GM12865 (cell line): ENCODE measurements around the gene C17orf67.

Experiments used
- DNase-seq: peaks from one replicate; pipeline ENCODE4 v3.0.0; 2010; ENCODE audit warnings: low read depth
- H3K4me3 ChIP-seq: 2 replicates; pipeline ENCODE4 v1.5.1; 2011; ENCODE audit warnings: mild to moderate bottlenecking, low read depth, low read length, control low read depth
- CTCF ChIP-seq: IDR thresholded peaks from 2 replicates; pipeline ENCODE4 v1.5.1; 2011; ENCODE audit warnings: low read length, control low read depth, low read depth, inconsistent platforms; ENCODE audit not compliant: insufficient read depth; ENCODE audit errors: missing control alignments

The C17orf67 gene

GRCh38 chr17:56835264-56835585 is 1.5 kb upstream of the C17orf67 start:
- no peak for TF ChIP-seq CTCF
- peak overlapping the region; percentile 61 for H3K4me3 ChIP-seq
- no peak for DNase-seq

- DNase-seq, result peak; percentile 90
- H3K4me3 ChIP-seq, result peak overlapping the region; percentile 61
- TF ChIP-seq CTCF, result peak; percentile 29
These were observed 902 bp upstream of the C17orf67 start for GRCh38 chr17:56834380-56835263.

- TF ChIP-seq CTCF, result no peak
- peak overlapping the region; percentile 61 for H3K4me3 ChIP-seq
- peak; percentile 91 for DNase-seq
These were observed 487 bp downstream of the C17orf67 start for GRCh38 chr17:56833057-56833808.

- DNase-seq, result peak; percentile 25
- peak overlapping the region; percentile 61 for H3K4me3 ChIP-seq
- TF ChIP-seq CTCF, result no peak
These were observed 1.3 kb downstream of the C17orf67 start for GRCh38 chr17:56832446-56832845.

- no peak for DNase-seq
- TF ChIP-seq CTCF, result no peak
- no peak overlapping the region for H3K4me3 ChIP-seq
These were observed 2.2 kb downstream of the C17orf67 start for GRCh38 chr17:56831369-56832095.

- no peak for TF ChIP-seq CTCF
- no peak for DNase-seq
- H3K4me3 ChIP-seq, result no peak overlapping the region
These were observed 2.9 kb downstream of the C17orf67 start for GRCh38 chr17:56830726-56831368.
